CD14-positive monocyte (primary cell): ENCODE results near the gene MGLL. TPM values are rescaled to one million over a fixed set of nuclear protein-coding genes. Genes with fewer than 3 reads are reported as not detected.

Source experiments
- DNase-seq, 3 donors: peaks; one replicate each; pipeline ENCODE4 v3.0.0-alpha.2; 2011 to 2022
- H2AFZ ChIP-seq: 2 replicates; pipeline ENCODE4 v1.6.0; 2012; ENCODE audit warnings: mild to moderate bottlenecking, low read depth, low read length, inconsistent platforms; ENCODE audit not compliant: insufficient read depth, poor library complexity, severe bottlenecking
- H3K27ac ChIP-seq, 2 donors: 1 replicate in 1 of 2; 2 replicates in 1 of 2; pipeline ENCODE4 v1.5.1; 2012 to 2013; ENCODE audit warnings: low read length in 2 of 2, control low read depth in 1 of 2, inconsistent platforms in 1 of 2, low read depth in 1 of 2, mild to moderate bottlenecking in 1 of 2
- H3K27me3 ChIP-seq, 2 donors: one replicate each; pipeline versions ENCODE4 v1.6.0 to v1.6.1; 2011 to 2013; ENCODE audit warnings: low read length in 2 of 2; ENCODE audit not compliant: control insufficient read depth in 2 of 2, insufficient read depth in 2 of 2
- H3K36me3 ChIP-seq, 2 donors: replicated peaks in 1 of 2; 1 replicate in 1 of 2; 2 replicates in 1 of 2; pipeline versions ENCODE4 v1.5.1 to v1.6.1; 2012 to 2013; ENCODE audit warnings: low read length in 2 of 2, control low read depth in 1 of 2, inconsistent platforms in 1 of 2, mild to moderate bottlenecking in 1 of 2; ENCODE audit not compliant: insufficient read depth in 2 of 2, control insufficient read depth in 1 of 2
- H3K4me1 ChIP-seq, 2 donors: 1 replicate in 1 of 2; 2 replicates in 1 of 2; pipeline versions ENCODE4 v1.5.1 to v1.6.1; 2012 to 2013; ENCODE audit warnings: low read length in 2 of 2, control low read depth in 1 of 2, inconsistent platforms in 1 of 2, mild to moderate bottlenecking in 1 of 2, moderate library complexity in 1 of 2; ENCODE audit not compliant: insufficient read depth in 2 of 2, control insufficient read depth in 1 of 2
- H3K4me2 ChIP-seq: replicated peaks from 2 replicates; pipeline ENCODE3; 2012; ENCODE audit warnings: low read length, moderate library complexity, mild to moderate bottlenecking; ENCODE audit not compliant: poor library complexity, severe bottlenecking; ENCODE audit errors: extremely low read depth
- H3K4me3 ChIP-seq, 3 experiments: fragments of 200-600 bp in 1 of 3; sonication (generic) in 1 of 3; replicated peaks in 1 of 3; 1 replicate in 2 of 3; 2 replicates in 1 of 3; pipeline ENCODE4 v1.5.1; 2011 to 2013; ENCODE audit warnings: low read length in 3 of 3, mild to moderate bottlenecking in 3 of 3, control low read depth in 2 of 3, low read depth in 2 of 3, inconsistent platforms in 1 of 3, moderate library complexity in 1 of 3
- H3K79me2 ChIP-seq: 2 replicates; pipeline ENCODE4 v1.6.0; 2012; ENCODE audit warnings: mild to moderate bottlenecking, control low read depth, inconsistent platforms, low read length, moderate library complexity; ENCODE audit not compliant: insufficient read depth
- H3K9ac ChIP-seq: 2 replicates; pipeline ENCODE4 v1.6.0; 2017; ENCODE audit warnings: low read length, mild to moderate bottlenecking; ENCODE audit not compliant: insufficient read depth, poor library complexity, severe bottlenecking
- H3K9me3 ChIP-seq, 2 donors: replicated peaks in 1 of 2; 1 replicate in 1 of 2; 2 replicates in 1 of 2; pipeline versions ENCODE4 v1.5.1 to v1.6.1; 2012 to 2013; ENCODE audit warnings: low read length in 2 of 2, control low read depth in 1 of 2; ENCODE audit not compliant: control insufficient read depth in 1 of 2, insufficient read depth in 1 of 2
- H4K20me1 ChIP-seq: 2 replicates; pipeline ENCODE4 v1.6.0; 2012; ENCODE audit warnings: mild to moderate bottlenecking, low read length, control low read depth, moderate library complexity; ENCODE audit not compliant: insufficient read depth
- H3K27ac Mint-ChIP-seq, 7 donors: one replicate each; pipeline ENCODE4 v1.8.0; 2020; ENCODE audit warnings: mild to moderate bottlenecking in 7 of 7, mixed read lengths in 7 of 7, moderate library complexity in 6 of 7, inconsistent platforms in 2 of 7
- H3K27me3 Mint-ChIP-seq, 3 donors: one replicate each; pipeline ENCODE4 v1.8.0; 2021 to 2022; ENCODE audit warnings: low read depth in 3 of 3, mild to moderate bottlenecking in 3 of 3, mixed read lengths in 3 of 3, moderate library complexity in 3 of 3, inconsistent platforms in 1 of 3
- H3K36me3 Mint-ChIP-seq, 2 donors: one replicate each; pipeline ENCODE4 v1.8.0; 2020; ENCODE audit warnings: mixed read lengths in 2 of 2, inconsistent platforms in 1 of 2, mild to moderate bottlenecking in 1 of 2
- H3K4me1 Mint-ChIP-seq: one replicate; pipeline ENCODE4 v1.8.0; 2020; ENCODE audit warnings: mild to moderate bottlenecking, mixed read lengths
- H3K4me3 Mint-ChIP-seq, 2 donors: one replicate each; pipeline ENCODE4 v1.8.0; 2020; ENCODE audit warnings: mild to moderate bottlenecking in 2 of 2, mixed read lengths in 2 of 2, moderate library complexity in 1 of 2
- H3K9me3 Mint-ChIP-seq, 7 donors: one replicate each; pipeline ENCODE4 v1.8.0; 2020 to 2022; ENCODE audit warnings: mixed read lengths in 7 of 7, mild to moderate bottlenecking in 6 of 7, moderate library complexity in 6 of 7, inconsistent platforms in 2 of 7
- WGBS: methylation state at CpG from one replicate; pipeline ENCODE4 v1.1.5; 2013; ENCODE audit warnings: missing lambda C conversion rate; ENCODE audit not compliant: insufficient coverage; 5-methylcytosine and 5-hydroxymethylcytosine counted together
- intact Hi-C, 2 donors: fragments of 100-400 bp; cut with micrococcal nuclease; formaldehyde crosslinking; loops; one replicate each; pipeline versions ENCODE4 v1.15.0 to v1.15.1; 2023
- polyA plus RNA-seq, 3 donors: library from polyadenylated mRNA; depleted of rRNA in 1 of 3; unstranded in 2 of 3; stranded (reverse) in 1 of 3; fragments of 300-500 nt in 2 of 3; fragments of >200 nt in 1 of 3; fragmentation: Illumina TruSeq in 2 of 3; gene quantifications; 1 replicate in 2 of 3; 2 replicates in 1 of 3; pipeline ENCODE4 v1.2.3, GENCODE V29; 2012 to 2021
- TF ChIP-seq, protein P1 (sequence below): fragments of 200-600 bp; IDR thresholded peaks from one replicate; pipeline ENCODE4 v1.8.0; 2022; ENCODE audit warnings: antibody characterized with exemption, mild to moderate bottlenecking

MGLL gene
- polyA plus RNA-seq, 3 donors = 4.4 to 10.0 (median 6.4) TPM

DNA sequence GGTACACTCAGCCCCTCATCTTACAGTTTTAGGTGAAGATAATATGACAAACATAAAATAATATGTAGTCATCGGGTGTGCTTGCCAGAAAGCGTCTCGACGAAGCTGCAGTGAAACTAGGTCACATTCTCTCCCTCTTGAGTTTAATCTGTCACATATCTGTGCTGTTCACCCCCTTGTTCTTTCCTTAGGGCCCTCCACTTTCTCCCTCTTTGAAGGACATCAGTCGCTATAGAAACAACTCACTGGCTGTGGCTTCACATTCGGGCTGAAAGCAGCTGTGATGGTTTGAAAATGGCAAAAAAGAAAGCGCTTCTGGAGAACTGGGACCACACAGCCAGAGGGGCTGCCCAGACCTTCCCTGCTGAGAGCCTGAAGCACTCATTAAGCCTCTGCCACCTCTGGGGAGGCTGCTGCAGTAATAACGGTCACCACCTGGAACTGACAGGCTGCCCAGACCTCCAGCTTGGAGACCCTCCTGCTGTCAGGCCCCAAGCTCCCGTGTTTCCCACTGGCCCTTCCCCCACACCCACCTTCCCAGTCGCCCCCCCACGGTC, 99.2 kb downstream of the MGLL start:
- Histone ChIP-seq H3K27ac (no peak overlapping the region), H3K36me3 (no peaks in the 10 kb centered on the region), H3K27me3 (no peaks in the 10 kb centered on the region), H4K20me1 (no peaks in the 10 kb centered on the region), H3K4me1 (peaks cover under 1 to 5% of the 10 kb centered on the region in 2 donors), H2AFZ (no peak overlapping the region), H3K9me3 (peaks cover 0 to 4% of the 10 kb centered on the region in 2 donors), H3K79me2 (no peaks in the 10 kb centered on the region), H3K4me3 (no peak overlapping the region), H3K9ac (no peak overlapping the region), H3K4me2 (no peak overlapping the region)
- intact Hi-C loops = no loop called here
- TF ChIP-seq, protein P1, sequence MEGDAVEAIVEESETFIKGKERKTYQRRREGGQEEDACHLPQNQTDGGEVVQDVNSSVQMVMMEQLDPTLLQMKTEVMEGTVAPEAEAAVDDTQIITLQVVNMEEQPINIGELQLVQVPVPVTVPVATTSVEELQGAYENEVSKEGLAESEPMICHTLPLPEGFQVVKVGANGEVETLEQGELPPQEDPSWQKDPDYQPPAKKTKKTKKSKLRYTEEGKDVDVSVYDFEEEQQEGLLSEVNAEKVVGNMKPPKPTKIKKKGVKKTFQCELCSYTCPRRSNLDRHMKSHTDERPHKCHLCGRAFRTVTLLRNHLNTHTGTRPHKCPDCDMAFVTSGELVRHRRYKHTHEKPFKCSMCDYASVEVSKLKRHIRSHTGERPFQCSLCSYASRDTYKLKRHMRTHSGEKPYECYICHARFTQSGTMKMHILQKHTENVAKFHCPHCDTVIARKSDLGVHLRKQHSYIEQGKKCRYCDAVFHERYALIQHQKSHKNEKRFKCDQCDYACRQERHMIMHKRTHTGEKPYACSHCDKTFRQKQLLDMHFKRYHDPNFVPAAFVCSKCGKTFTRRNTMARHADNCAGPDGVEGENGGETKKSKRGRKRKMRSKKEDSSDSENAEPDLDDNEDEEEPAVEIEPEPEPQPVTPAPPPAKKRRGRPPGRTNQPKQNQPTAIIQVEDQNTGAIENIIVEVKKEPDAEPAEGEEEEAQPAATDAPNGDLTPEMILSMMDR = no peak
- no peak for DNase-seq
- peaks cover 0 to 8% of the 10 kb centered on the region in 2 donors for H3K36me3 Mint-ChIP-seq
- no peak overlapping the region for H3K4me3 Mint-ChIP-seq
- peaks cover 4% of the 10 kb centered on the region for H3K4me1 Mint-ChIP-seq
- H3K27me3 Mint-ChIP-seq = no peaks in the 10 kb centered on the region
- WGBS = 88% methylated on average over 9 of the region's 11 CpGs
- H3K9me3 Mint-ChIP-seq = peaks cover 3 to 9% (median 6%) of the 10 kb centered on the region in 7 donors
- no peak overlapping the region for H3K27ac Mint-ChIP-seq

DNA sequence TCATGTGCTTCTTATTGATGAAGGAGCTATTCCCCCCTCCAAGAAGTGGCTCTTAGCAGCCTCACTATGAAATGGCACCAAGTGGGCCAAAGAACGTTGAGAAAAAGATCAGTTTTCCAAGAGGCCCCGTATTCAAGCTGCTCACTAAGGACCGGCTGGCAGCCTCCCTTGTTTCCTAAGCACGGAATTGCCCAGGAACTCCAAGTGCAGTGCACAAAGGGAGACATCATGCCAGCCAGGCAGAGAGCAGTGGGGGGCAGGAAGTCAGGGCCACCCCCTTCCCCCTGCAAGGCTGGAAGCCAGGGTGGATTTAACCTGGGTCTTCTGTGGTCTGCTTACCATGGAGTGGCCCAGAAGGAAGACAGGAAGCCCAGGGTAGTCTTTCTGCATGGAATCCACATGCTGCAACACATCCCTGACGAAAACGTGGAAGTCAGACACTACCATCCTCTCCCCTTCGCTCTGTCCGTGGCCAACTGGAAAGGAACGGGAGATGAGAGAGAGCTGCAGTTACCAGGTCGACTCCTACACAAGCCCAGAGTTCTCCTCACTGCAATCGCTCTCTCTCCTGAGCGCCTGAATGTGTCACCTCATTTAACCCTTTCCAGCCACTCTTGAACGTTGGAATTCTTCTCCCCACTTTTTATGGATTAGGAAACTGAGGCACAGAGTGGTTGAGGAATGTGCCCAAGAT, 100.1 kb downstream of the MGLL start:
- Histone ChIP-seq H3K79me2 (no peaks in the 10 kb centered on the region), H2AFZ (no peak overlapping the region), H3K27me3 (no peaks in the 10 kb centered on the region), H3K36me3 (no peaks in the 10 kb centered on the region), H3K27ac (no peak overlapping the region), H3K9me3 (peaks cover 0 to 4% of the 10 kb centered on the region in 2 donors), H3K4me3 (no peak overlapping the region), H3K4me1 (peaks cover 0 to 12% of the 10 kb centered on the region in 2 donors), H3K9ac (no peak overlapping the region), H4K20me1 (no peaks in the 10 kb centered on the region), H3K4me2 (no peak overlapping the region)
- no peak overlapping the region for H3K4me3 Mint-ChIP-seq
- intact Hi-C loops = no loop called here
- H3K36me3 Mint-ChIP-seq = peaks cover 0 to 8% of the 10 kb centered on the region in 2 donors
- peaks cover 3 to 9% (median 6%) of the 10 kb centered on the region in 7 donors for H3K9me3 Mint-ChIP-seq
- WGBS = 92% methylated on average over 10 of the region's 13 CpGs
- H3K27ac Mint-ChIP-seq = no peak overlapping the region
- H3K27me3 Mint-ChIP-seq = no peaks in the 10 kb centered on the region
- DNase-seq = no peak
- TF ChIP-seq, protein P1 = no peak
- peaks cover 4% of the 10 kb centered on the region for H3K4me1 Mint-ChIP-seq
